Neutrophil (primary cell): Measurements from ENCODE around the gene ZNF146.

Experiments used
- H3K27ac ChIP-seq: fragments of 200-600 bp; sonication (generic); 2 replicates; pipeline ENCODE4 v1.5.1; 2016; ENCODE audit warnings: mild to moderate bottlenecking, moderate library complexity
- H3K27me3 ChIP-seq: fragments of 200-600 bp; sonication (generic); 2 replicates; pipeline ENCODE4 v1.6.0; 2016; ENCODE audit warnings: mild to moderate bottlenecking
- H3K36me3 ChIP-seq: fragments of 200-600 bp; sonication (generic); 2 replicates; pipeline ENCODE4 v1.5.1; 2017
- H3K4me1 ChIP-seq, 2 experiments: fragments of 200-600 bp in 1 of 2; sonication (generic) in 1 of 2; 1 replicate in 1 of 2; 2 replicates in 1 of 2; pipeline versions ENCODE4 v1.5.1 to v1.6.1; 2013 to 2016; ENCODE audit warnings: low read depth in 1 of 2, low read length in 1 of 2, mild to moderate bottlenecking in 1 of 2, moderate library complexity in 1 of 2; ENCODE audit not compliant: control insufficient read depth in 1 of 2, insufficient read depth in 1 of 2
- H3K4me3 ChIP-seq, 2 experiments: fragments of 200-600 bp in 1 of 2; sonication (generic) in 1 of 2; 1 replicate in 1 of 2; 2 replicates in 1 of 2; pipeline ENCODE4 v1.5.1; 2013 to 2016; ENCODE audit warnings: low read depth in 1 of 2, low read length in 1 of 2, mild to moderate bottlenecking in 1 of 2, moderate library complexity in 1 of 2
- H3K9me3 ChIP-seq: fragments of 200-600 bp; sonication (generic); 2 replicates; pipeline ENCODE4 v1.5.1; 2016
- TF ChIP-seq, protein P1 (sequence below): fragments of 200-600 bp; sonication (generic); IDR thresholded peaks from 2 replicates; pipeline ENCODE4 v1.5.1; 2016; ENCODE audit warnings: antibody characterized with exemption

Gene ZNF146

DNA sequence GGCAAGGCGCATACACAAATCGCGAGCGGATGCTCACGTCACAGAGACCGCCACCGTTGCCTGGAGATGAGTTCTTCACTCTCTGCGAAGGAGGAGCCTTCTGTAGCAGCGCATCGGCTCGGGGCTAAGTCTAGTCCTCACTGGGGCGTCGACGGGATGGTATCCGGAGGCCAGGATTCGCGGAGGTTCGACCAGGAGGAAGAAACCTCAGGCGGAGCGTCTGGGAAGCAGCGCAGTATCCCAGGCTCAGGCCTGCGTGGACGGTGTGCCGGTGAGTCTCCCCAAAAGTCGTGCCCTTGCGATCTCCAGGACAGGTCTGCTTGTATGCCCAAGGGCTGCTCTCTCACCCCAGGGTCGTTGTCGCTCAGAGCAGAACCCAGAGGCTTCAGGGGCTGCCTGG is 40.4 kb downstream of the ZNF146 start:
- Histone ChIP-seq H3K27me3 (peaks cover 13% of the 10 kb centered on the region), H3K4me3 (no peak overlapping the region), H3K36me3 (no peaks in the 10 kb centered on the region), H3K27ac (no peak overlapping the region), H3K9me3 (peaks cover 17% of the 10 kb centered on the region), H3K4me1 (no peaks in the 10 kb centered on the region)
- TF ChIP-seq, protein P1, sequence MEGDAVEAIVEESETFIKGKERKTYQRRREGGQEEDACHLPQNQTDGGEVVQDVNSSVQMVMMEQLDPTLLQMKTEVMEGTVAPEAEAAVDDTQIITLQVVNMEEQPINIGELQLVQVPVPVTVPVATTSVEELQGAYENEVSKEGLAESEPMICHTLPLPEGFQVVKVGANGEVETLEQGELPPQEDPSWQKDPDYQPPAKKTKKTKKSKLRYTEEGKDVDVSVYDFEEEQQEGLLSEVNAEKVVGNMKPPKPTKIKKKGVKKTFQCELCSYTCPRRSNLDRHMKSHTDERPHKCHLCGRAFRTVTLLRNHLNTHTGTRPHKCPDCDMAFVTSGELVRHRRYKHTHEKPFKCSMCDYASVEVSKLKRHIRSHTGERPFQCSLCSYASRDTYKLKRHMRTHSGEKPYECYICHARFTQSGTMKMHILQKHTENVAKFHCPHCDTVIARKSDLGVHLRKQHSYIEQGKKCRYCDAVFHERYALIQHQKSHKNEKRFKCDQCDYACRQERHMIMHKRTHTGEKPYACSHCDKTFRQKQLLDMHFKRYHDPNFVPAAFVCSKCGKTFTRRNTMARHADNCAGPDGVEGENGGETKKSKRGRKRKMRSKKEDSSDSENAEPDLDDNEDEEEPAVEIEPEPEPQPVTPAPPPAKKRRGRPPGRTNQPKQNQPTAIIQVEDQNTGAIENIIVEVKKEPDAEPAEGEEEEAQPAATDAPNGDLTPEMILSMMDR: no peak

DNA sequence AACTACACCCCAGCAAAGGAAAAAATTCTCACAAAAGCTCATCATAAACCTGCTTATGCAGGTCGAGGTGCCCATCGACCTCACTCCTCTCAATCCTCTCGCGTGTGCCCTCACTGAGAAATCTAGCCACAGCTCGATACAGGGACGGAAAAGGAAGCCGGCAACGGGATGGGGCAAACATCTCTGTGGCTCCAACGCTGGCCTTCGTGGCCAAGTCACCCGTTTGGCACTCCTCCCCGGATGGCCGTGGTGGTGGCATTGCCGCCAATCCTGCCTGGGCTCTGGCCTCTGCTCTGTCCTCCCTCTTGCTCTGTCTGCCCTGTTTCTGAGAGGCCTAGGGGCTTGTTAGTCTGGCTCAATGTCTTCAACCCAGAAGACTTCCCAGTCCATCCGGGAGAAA is 41.2 kb downstream of the ZNF146 start:
- peaks cover 13% of the 10 kb centered on the region for H3K27me3 ChIP-seq
- peaks cover 17% of the 10 kb centered on the region for H3K9me3 ChIP-seq
- no peaks in the 10 kb centered on the region for H3K36me3 ChIP-seq
- no peak overlapping the region for H3K4me3 ChIP-seq
- TF ChIP-seq, protein P1: no peak
- no peak overlapping the region for H3K27ac ChIP-seq
- no peaks in the 10 kb centered on the region for H3K4me1 ChIP-seq

DNA sequence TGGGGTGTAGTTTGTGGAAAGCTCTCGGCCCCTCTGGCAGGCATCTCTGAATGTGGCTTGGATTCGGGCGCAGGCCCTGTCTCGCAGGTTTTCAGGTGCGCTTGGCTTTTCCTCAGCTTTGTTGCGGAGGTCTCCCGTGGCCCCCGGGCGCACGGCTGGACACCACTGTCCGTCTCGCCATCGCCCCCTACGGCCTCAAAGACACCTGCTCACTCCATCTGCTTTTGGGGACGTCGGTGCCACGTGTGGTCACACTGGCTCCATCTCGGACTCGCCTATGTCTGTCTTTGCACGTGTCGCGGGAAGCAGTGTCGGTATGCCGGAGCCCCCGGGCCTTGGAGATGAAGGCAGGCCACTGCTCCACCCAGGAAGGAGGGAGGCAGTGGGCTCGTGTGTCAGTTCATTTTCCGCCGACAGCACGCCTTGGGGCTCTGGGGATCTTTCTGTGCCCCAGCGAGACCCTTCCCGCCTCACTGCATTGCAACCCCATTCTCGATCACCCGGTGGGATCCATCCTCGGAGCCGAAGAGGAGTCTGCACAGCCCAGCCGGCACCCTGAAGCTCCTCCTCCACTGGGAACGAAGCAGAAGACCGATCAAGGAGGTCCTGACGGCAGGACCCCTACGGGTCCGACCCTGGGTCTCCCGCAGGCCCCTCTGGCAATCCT is 42.1 kb downstream of the ZNF146 start:
- Histone ChIP-seq H3K9me3 (peaks cover 17% of the 10 kb centered on the region), H3K4me1 (no peaks in the 10 kb centered on the region)

DNA sequence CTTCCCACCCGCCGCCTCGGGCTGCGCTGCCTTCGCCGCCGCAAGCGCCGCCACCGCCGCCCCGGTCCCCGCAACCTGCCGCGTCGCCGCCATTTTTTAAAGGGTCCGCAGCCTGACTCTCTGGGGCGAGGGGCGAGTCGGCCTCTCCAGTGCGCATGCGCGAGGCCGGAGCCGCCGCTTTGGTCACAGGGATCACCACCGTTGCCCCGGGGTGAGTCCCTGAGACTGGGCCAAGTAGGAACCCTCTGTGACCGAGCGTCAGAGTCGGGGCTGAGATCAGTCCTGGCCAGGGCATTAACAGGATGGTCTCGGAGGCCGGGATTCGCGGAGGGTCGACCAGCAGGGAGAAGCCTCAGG is 42.6 kb downstream of the ZNF146 start:
- Histone ChIP-seq H3K27me3 (peaks cover 13% of the 10 kb centered on the region), H3K36me3 (no peaks in the 10 kb centered on the region), H3K27ac (no peak overlapping the region), H3K4me3 (no peak overlapping the region), H3K9me3 (peaks cover 17% of the 10 kb centered on the region), H3K4me1 (no peaks in the 10 kb centered on the region)
- TF ChIP-seq, protein P1: no peak

More for the DNA sequence above, 42.1 kb downstream of the ZNF146 start:
- no peaks in the 10 kb centered on the region for H3K36me3 ChIP-seq
- peaks cover 13% of the 10 kb centered on the region for H3K27me3 ChIP-seq
- H3K27ac ChIP-seq: no peak overlapping the region
- H3K4me3 ChIP-seq: no peak overlapping the region
- TF ChIP-seq, protein P1: no peak

DNA sequence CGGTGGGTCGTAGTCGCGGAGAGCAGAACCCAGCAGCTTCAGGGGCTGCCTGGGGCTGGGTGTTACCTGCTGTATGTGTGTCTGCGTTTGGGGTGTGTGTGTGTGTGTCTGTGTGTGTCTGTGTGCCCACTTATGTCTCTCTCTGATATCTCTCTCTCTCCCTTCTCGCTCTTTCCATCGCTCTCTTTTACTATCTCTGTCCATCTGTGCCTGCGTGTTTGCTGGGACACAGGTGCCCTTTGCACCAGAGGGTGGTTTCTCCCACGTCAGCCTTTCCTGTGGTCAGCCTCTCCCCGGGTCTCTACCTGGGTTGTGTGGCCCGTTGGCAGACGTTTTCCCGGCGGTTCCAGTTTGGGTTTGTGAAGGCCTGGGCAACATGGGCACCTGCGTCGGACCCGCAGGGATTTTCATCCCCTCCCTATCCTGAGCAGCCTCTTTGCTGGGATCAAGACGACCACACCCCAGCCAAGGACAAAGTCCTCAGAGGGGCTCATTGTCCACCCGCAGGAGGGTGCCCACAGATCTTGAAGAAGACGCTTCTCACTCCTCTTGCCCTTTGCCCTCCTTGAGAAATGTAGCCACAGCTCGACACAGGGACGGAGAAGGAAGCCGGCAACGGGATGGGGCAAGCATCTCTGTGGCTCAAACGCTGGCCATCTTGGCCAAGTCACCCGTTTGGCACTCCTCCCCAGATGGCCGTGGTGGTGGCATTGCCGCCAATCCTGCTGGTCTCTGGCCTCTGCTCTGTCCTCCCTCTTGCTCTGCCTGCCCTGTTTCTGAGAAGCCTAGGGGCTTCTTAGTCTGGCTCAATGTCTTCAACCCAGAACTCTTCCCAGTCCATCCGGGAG is 43.3 kb downstream of the ZNF146 start:
- Histone ChIP-seq H3K36me3 (no peaks in the 10 kb centered on the region), H3K27ac (no peak overlapping the region), H3K4me1 (no peaks in the 10 kb centered on the region), H3K27me3 (peaks cover 13% of the 10 kb centered on the region), H3K4me3 (no peak overlapping the region), H3K9me3 (peaks cover 17% of the 10 kb centered on the region)
- TF ChIP-seq, protein P1: no peak
